Spleen (tissue), 7 donors: ENCODE results near the gene RYR1.

ENCODE experiments used
- CTCF ChIP-seq, 11 experiments: fragments of 200-600 bp in 7 of 11; fragments of 450-650 bp in 4 of 11; sonication (generic) in 4 of 11; IDR thresholded peaks in 8 of 11; conservative IDR thresholded peaks in 3 of 11; 1 replicate in 7 of 11; 2 replicates in 4 of 11; pipeline versions ENCODE4 v1.4.0 to v1.8.0; 2016 to 2021; ENCODE audit warnings: antibody characterized with exemption in 11 of 11, inconsistent platforms in 4 of 11, mild to moderate bottlenecking in 1 of 11
- POLR2A ChIP-seq, 3 donors: fragments of 450-650 bp; IDR thresholded peaks; one replicate each; pipeline ENCODE4 v1.5.1; 2017; ENCODE audit warnings: antibody characterized with exemption in 3 of 3, mild to moderate bottlenecking in 1 of 3
- donor health status: DM: no; HTN: no; CAD: no; lungs with moderate emphysema.
- donor health status: DM: no; HTN: no; CAD: no.
- donor health status: DM: no; HTN: no; CAD: no.

GRCh38 chr19:38448225-38448624, 14.7 kb downstream of the RYR1 start:
- TF ChIP-seq CTCF (IDR thresholded peaks at IDR 0.05 in 8 of 11, conservative IDR thresholded peaks at IDR 0.05 in 3 of 11) = no peak
- no peak for TF ChIP-seq POLR2A (IDR thresholded peaks at IDR 0.05)
